CD4-positive, alpha-beta T cell (primary cell): ENCODE measurements around the gene ARRDC1. TPM values are rescaled to one million over a fixed set of nuclear protein-coding genes. Genes with fewer than 3 reads are reported as not detected.

Experiments
- ATAC-seq: fragments of 200-7000 bp; cut with Tn5 transposase; one replicate; pipeline ENCODE4 v1.10.0; 2022; ENCODE audit warnings: mild to moderate bottlenecking; ENCODE audit not compliant: poor library complexity
- CTCF ChIA-PET: fragments of 350-600 bp; sonication (Branson Sonifier 250); formaldehyde crosslinking; loops from one replicate; lab custom pipeline; 2021; ENCODE audit warnings: antibody characterized with exemption, inconsistent platforms; lab: Charles Lee
- POLR2A ChIA-PET: fragments of 350-600 bp; sonication (Branson Sonifier 250); formaldehyde crosslinking; loops from one replicate; lab custom pipeline; 2021; ENCODE audit warnings: antibody characterized with exemption, inconsistent platforms; lab: Charles Lee
- DNase-seq, 14 experiments: peaks; one replicate each; pipeline ENCODE4 v3.0.0-alpha.2; 2013 to 2020; ENCODE audit warnings: mixed read lengths in 2 of 14
- H3K27ac ChIP-seq, 2 donors: one replicate each; pipeline versions ENCODE4 v1.5.1 to v1.7.0; 2013; ENCODE audit warnings: low read length in 2 of 2, low read depth in 1 of 2, mild to moderate bottlenecking in 1 of 2
- H3K27me3 ChIP-seq, 2 experiments: 1 replicate in 1 of 2; 2 replicates in 1 of 2; pipeline versions ENCODE4 v1.6.1 to v1.7.0; 2013; ENCODE audit warnings: low read length in 2 of 2, control low read depth in 1 of 2, mild to moderate bottlenecking in 1 of 2, moderate library complexity in 1 of 2; ENCODE audit not compliant: insufficient read depth in 2 of 2, control insufficient read depth in 1 of 2
- H3K36me3 ChIP-seq: one replicate; pipeline ENCODE4 v1.6.1; 2013; ENCODE audit warnings: low read length, control low read depth; ENCODE audit not compliant: insufficient read depth
- H3K4me1 ChIP-seq: one replicate; pipeline ENCODE4 v1.6.1; 2013; ENCODE audit warnings: low read length, control low read depth; ENCODE audit not compliant: insufficient read depth
- H3K4me3 ChIP-seq: one replicate; pipeline ENCODE4 v1.5.1; 2013; ENCODE audit warnings: mild to moderate bottlenecking, low read length, moderate library complexity
- H3K9me3 ChIP-seq, 2 experiments: 1 replicate in 1 of 2; 2 replicates in 1 of 2; pipeline versions ENCODE4 v1.6.1 to v1.7.0; 2013; ENCODE audit warnings: low read length in 2 of 2, mild to moderate bottlenecking in 2 of 2, control low read depth in 1 of 2, moderate library complexity in 1 of 2; ENCODE audit not compliant: control insufficient read depth in 1 of 2, insufficient read depth in 1 of 2
- H3K27ac Mint-ChIP-seq: one replicate; pipeline ENCODE4 v1.8.0; 2020; ENCODE audit warnings: mixed read lengths
- H3K27me3 Mint-ChIP-seq: one replicate; pipeline ENCODE4 v1.8.0; 2021; ENCODE audit warnings: mixed read lengths
- H3K36me3 Mint-ChIP-seq: one replicate; pipeline ENCODE4 v1.8.0; 2021; ENCODE audit warnings: low read depth, mixed read lengths
- H3K4me1 Mint-ChIP-seq: one replicate; pipeline ENCODE4 v1.8.0; 2021; ENCODE audit warnings: low read depth, mixed read lengths
- H3K4me3 Mint-ChIP-seq: one replicate; pipeline ENCODE4 v1.8.0; 2020; ENCODE audit warnings: mild to moderate bottlenecking, mixed read lengths
- H3K9me3 Mint-ChIP-seq: one replicate; pipeline ENCODE4 v1.8.0; 2020; ENCODE audit warnings: mixed read lengths
- intact Hi-C, 2 experiments: fragments of 100-400 bp; cut with DNase I in 1 of 2; cut with micrococcal nuclease in 1 of 2; formaldehyde crosslinking; loops; one replicate each; pipeline versions ENCODE4 v1.15.1 to v1.9.0; 2023 to 2025; cut with DNase I, micrococcal nuclease
- total RNA-seq, 174 experiments: library from RNA in 2 of 174; stranded (reverse) in 2 of 174; gene quantifications; one replicate each; pipeline ENCODE4 v1.2.3 and lab custom pipeline; 2021 to 2026
- TF ChIP-seq, protein P1 (sequence below): fragments of 200-600 bp; IDR thresholded peaks from one replicate; pipeline ENCODE4 v1.8.0; 2022; ENCODE audit warnings: antibody characterized with exemption, mild to moderate bottlenecking

The ARRDC1 gene
- total RNA-seq, 2 experiments from 2014 or later, result 45.5 to 50.7 TPM

GRCh38 chr9:137642892-137643291 lies 37.4 kb downstream of the ARRDC1 start:
- Mint-ChIP-seq H3K4me1 (peaks cover 59% of the 10 kb centered on the region), H3K36me3 (peaks cover 59% of the 10 kb centered on the region), H3K4me3 (no peak overlapping the region), H3K27ac (no peak overlapping the region), H3K27me3 (no peaks in the 10 kb centered on the region), H3K9me3 (no peaks in the 10 kb centered on the region)
- H3K9me3 ChIP-seq, result no peaks in the 10 kb centered on the region
- no peak for DNase-seq
- no peaks in the 10 kb centered on the region for H3K27me3 ChIP-seq
- no peak overlapping the region for H3K27ac ChIP-seq
- intact Hi-C loops, result no loop called here
- peaks cover 27% of the 10 kb centered on the region for H3K36me3 ChIP-seq
- CTCF ChIA-PET, result no interaction called here
- POLR2A ChIA-PET, result interaction anchor here (0.6 kb wide), 1 partner anchor 991 kb away, joined by 3 read pairs; no protein-coding TSS in a partner anchor
- H3K4me3 ChIP-seq, result no peak overlapping the region
- no peak for ATAC-seq
- TF ChIP-seq, protein P1, sequence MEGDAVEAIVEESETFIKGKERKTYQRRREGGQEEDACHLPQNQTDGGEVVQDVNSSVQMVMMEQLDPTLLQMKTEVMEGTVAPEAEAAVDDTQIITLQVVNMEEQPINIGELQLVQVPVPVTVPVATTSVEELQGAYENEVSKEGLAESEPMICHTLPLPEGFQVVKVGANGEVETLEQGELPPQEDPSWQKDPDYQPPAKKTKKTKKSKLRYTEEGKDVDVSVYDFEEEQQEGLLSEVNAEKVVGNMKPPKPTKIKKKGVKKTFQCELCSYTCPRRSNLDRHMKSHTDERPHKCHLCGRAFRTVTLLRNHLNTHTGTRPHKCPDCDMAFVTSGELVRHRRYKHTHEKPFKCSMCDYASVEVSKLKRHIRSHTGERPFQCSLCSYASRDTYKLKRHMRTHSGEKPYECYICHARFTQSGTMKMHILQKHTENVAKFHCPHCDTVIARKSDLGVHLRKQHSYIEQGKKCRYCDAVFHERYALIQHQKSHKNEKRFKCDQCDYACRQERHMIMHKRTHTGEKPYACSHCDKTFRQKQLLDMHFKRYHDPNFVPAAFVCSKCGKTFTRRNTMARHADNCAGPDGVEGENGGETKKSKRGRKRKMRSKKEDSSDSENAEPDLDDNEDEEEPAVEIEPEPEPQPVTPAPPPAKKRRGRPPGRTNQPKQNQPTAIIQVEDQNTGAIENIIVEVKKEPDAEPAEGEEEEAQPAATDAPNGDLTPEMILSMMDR, result no peak
- H3K4me1 ChIP-seq, result peaks cover 37% of the 10 kb centered on the region

DNA sequence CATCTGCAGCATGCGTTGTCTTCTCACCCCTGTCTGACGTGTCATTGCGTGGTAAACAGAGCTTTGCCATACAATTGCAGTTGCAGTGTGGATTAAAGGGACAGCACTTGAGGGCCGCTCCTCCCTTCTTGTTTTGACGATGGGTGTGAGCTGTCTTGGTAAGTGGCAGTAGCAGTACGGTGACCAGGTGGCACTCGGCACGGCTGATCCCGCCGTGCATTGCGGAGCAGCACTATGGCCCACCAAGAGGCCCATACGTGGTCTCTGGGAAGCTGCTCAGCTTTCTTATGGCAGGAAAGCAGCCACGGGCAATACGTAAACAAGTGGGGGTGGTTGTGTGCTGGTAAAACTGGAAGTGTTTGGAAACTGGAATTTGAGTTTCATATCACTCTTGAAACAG lies 38.4 kb downstream of the ARRDC1 start:
- ATAC-seq, result no peak
- H3K9me3 ChIP-seq, result no peaks in the 10 kb centered on the region
- H3K4me3 ChIP-seq, result no peak overlapping the region
- Mint-ChIP-seq H3K27me3 (no peaks in the 10 kb centered on the region), H3K27ac (no peak overlapping the region), H3K9me3 (no peaks in the 10 kb centered on the region), H3K4me1 (peaks cover 59% of the 10 kb centered on the region), H3K36me3 (peaks cover 62% of the 10 kb centered on the region), H3K4me3 (no peak overlapping the region)
- no peak for DNase-seq
- peaks cover 36% of the 10 kb centered on the region for H3K36me3 ChIP-seq
- H3K4me1 ChIP-seq, result peaks cover 34% of the 10 kb centered on the region
- TF ChIP-seq, protein P1, result no peak
- H3K27ac ChIP-seq, result no peak overlapping the region
- H3K27me3 ChIP-seq, result no peaks in the 10 kb centered on the region
- ChIA-PET POLR2A (no interaction called here), CTCF (no interaction called here)
- intact Hi-C loops, result no loop called here

GRCh38 chr9:137645211-137645610 lies 39.7 kb downstream of the ARRDC1 start:
- ATAC-seq, result no peak
- POLR2A ChIA-PET, result no interaction called here
- Mint-ChIP-seq H3K27ac (no peak overlapping the region), H3K4me1 (peaks cover 58% of the 10 kb centered on the region), H3K9me3 (no peaks in the 10 kb centered on the region), H3K27me3 (no peaks in the 10 kb centered on the region), H3K36me3 (peaks cover 67% of the 10 kb centered on the region), H3K4me3 (no peak overlapping the region)
- CTCF ChIA-PET, result no interaction called here
- no peak overlapping the region for H3K4me3 ChIP-seq
- DNase-seq, result no peak
- H3K27ac ChIP-seq, result no peak overlapping the region
- intact Hi-C loops, result no loop called here
- H3K4me1 ChIP-seq, result peaks cover 29% of the 10 kb centered on the region
- peaks cover 36% of the 10 kb centered on the region for H3K36me3 ChIP-seq
- no peaks in the 10 kb centered on the region for H3K9me3 ChIP-seq
- TF ChIP-seq, protein P1, result no peak
- H3K27me3 ChIP-seq, result no peaks in the 10 kb centered on the region
